ENCODE measurements around the gene PARVG.

Gene PARVG

GRCh38 chr22:44171561-44171960 lies 9.2 kb upstream of the PARVG start:
- peaks cover 9% of the 10 kb centered on the region for H3K36me3 ChIP-seq (replicated peaks; ENCODE audit: low read depth, low read length)
- H2AFZ ChIP-seq (ENCODE audit: low read depth, low read length): no peak overlapping the region
- no peaks in the 10 kb centered on the region for H3K79me2 ChIP-seq (ENCODE audit: low read length)
- H3K9me3 ChIP-seq (ENCODE audit: insufficient read depth, low read length): no peaks in the 10 kb centered on the region
- no peak overlapping the region for H3K4me3 ChIP-seq (ENCODE audit: low read length)
- peaks cover 11% of the 10 kb centered on the region for H3K4me1 ChIP-seq (ENCODE audit: low read length)
- 0 out of 2 replicates have a peak, but pooled peaks cover 3% of the 10 kb centered on the region for H3K27me3 ChIP-seq (ENCODE audit: low read depth, low read length)
- no peak overlapping the region for H3K27ac ChIP-seq (ENCODE audit: low read length)
- no peak for TF ChIP-seq CTCF (IDR thresholded peaks at IDR 0.05; ENCODE audit: low read depth, low read length)
- no peak for TF ChIP-seq EZH2phosphoT487 (IDR thresholded peaks at IDR 0.05; ENCODE audit: low read depth)
- H3K4me2 ChIP-seq (ENCODE audit: low read length): no peak overlapping the region
- peaks cover 14% of the 10 kb centered on the region for H4K20me1 ChIP-seq (ENCODE audit: insufficient read depth, low read length)
- H3K9ac ChIP-seq (ENCODE audit: low read length): no peak overlapping the region

- no peak overlapping the region for H3K27ac ChIP-seq (ENCODE audit: low read length)
- 0 out of 2 replicates have a peak, but pooled peaks cover 3% of the 10 kb centered on the region for H3K27me3 ChIP-seq (ENCODE audit: low read depth, low read length)
- H3K9ac ChIP-seq (ENCODE audit: low read length): no peak overlapping the region
- H3K36me3 ChIP-seq (replicated peaks; ENCODE audit: low read depth, low read length): peaks cover 9% of the 10 kb centered on the region
- no peak overlapping the region for H3K4me3 ChIP-seq (ENCODE audit: low read length)
- no peaks in the 10 kb centered on the region for H3K9me3 ChIP-seq (ENCODE audit: insufficient read depth, low read length)
- peaks cover 14% of the 10 kb centered on the region for H4K20me1 ChIP-seq (ENCODE audit: insufficient read depth, low read length)
- H3K79me2 ChIP-seq (ENCODE audit: low read length): no peaks in the 10 kb centered on the region
- H2AFZ ChIP-seq (ENCODE audit: low read depth, low read length): no peak overlapping the region
- peaks cover 11% of the 10 kb centered on the region for H3K4me1 ChIP-seq (ENCODE audit: low read length)
- peak overlapping the region; percentile 61 for H3K4me2 ChIP-seq (ENCODE audit: low read length)
- TF ChIP-seq CTCF (IDR thresholded peaks at IDR 0.05; ENCODE audit: low read depth, low read length): no peak
- TF ChIP-seq EZH2phosphoT487 (IDR thresholded peaks at IDR 0.05; ENCODE audit: low read depth): no peak
These were observed 8.2 kb upstream of the PARVG start for GRCh38 chr22:44172370-44173108.

DNA sequence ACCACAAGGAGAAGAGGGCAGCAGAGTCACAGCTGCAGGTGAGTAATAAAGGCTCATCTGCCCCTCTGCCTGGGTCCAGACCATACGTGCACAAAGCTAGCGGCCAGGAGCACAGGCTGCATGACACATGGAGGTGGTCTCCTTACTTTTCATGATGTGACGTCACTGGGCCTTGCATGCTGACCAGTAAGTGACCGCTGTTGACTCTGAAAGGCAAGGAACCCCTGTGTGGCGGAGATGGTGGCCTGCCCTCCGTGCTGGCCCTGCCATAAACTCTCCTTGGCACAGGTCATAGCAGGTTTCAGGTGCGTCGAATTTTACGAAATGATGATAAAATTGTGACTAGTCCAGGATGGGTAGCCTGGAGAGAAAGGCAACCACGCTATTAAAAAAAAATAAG lies 7.6 kb upstream of the PARVG start:
- H3K4me2 ChIP-seq (ENCODE audit: low read length): no peak overlapping the region
- H3K79me2 ChIP-seq (ENCODE audit: low read length): no peaks in the 10 kb centered on the region
- no peak for TF ChIP-seq CTCF (IDR thresholded peaks at IDR 0.05; ENCODE audit: low read depth, low read length)
- no peak for TF ChIP-seq EZH2phosphoT487 (IDR thresholded peaks at IDR 0.05; ENCODE audit: low read depth)
- H4K20me1 ChIP-seq (ENCODE audit: insufficient read depth, low read length): peaks cover 14% of the 10 kb centered on the region
- H3K9me3 ChIP-seq (ENCODE audit: insufficient read depth, low read length): no peaks in the 10 kb centered on the region
- H3K4me3 ChIP-seq (ENCODE audit: low read length): no peak overlapping the region
- H3K9ac ChIP-seq (ENCODE audit: low read length): no peak overlapping the region
- H2AFZ ChIP-seq (ENCODE audit: low read depth, low read length): no peak overlapping the region
- peaks cover 3% of the 10 kb centered on the region; the same call in 1 of the 2 replicates for H3K27me3 ChIP-seq (ENCODE audit: low read depth, low read length)
- H3K4me1 ChIP-seq (ENCODE audit: low read length): peaks cover 11% of the 10 kb centered on the region
- no peak overlapping the region for H3K27ac ChIP-seq (ENCODE audit: low read length)
- H3K36me3 ChIP-seq (replicated peaks; ENCODE audit: low read depth, low read length): peaks cover 9% of the 10 kb centered on the region

DNA sequence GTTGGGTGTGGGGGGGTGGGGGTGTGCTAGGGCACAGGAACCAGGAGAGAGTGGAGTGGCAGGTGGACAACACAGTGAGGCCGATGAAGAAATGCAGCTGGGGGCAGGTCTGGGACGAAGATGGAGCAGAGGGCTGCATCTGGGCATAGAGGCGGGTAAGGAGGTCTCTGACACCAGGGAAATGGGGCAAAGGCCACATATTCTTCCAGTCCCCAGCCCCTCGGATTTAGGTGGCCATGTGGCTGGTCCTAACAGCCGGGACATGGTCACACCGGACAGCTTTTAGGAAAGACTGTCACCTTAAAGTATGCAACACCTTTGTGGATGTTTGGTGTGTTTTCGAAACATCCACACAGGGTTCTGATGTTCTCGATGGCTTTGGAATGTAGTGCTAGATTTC lies 5.0 kb upstream of the PARVG start:
- Histone ChIP-seq H3K9ac (ENCODE audit: low read length) (no peak overlapping the region), H3K27ac (ENCODE audit: low read length) (no peak overlapping the region), H3K4me3 (ENCODE audit: low read length) (no peak overlapping the region), H2AFZ (ENCODE audit: low read depth, low read length) (no peak overlapping the region), H3K4me2 (ENCODE audit: low read length) (no peak overlapping the region), H3K36me3 (replicated peaks; ENCODE audit: low read depth, low read length) (peaks cover under 1% of the 10 kb centered on the region), H3K79me2 (ENCODE audit: low read length) (no peaks in the 10 kb centered on the region), H3K4me1 (ENCODE audit: low read length) (peaks cover 13% of the 10 kb centered on the region), H3K9me3 (ENCODE audit: insufficient read depth, low read length) (no peaks in the 10 kb centered on the region), H3K27me3 (ENCODE audit: low read depth, low read length) (peaks cover 17% of the 10 kb centered on the region), H4K20me1 (ENCODE audit: insufficient read depth, low read length) (peaks cover 14% of the 10 kb centered on the region)
- no peak for TF ChIP-seq EZH2phosphoT487 (IDR thresholded peaks at IDR 0.05; ENCODE audit: low read depth)
- TF ChIP-seq CTCF (IDR thresholded peaks at IDR 0.05; ENCODE audit: low read depth, low read length): no peak

Data from OCI-LY3 (cell line).